ENCODE data around the gene PCDH9.
"Not testable (repeated sequence)": the region's sequence is repeated elsewhere in the genome, so short reads cannot be mapped to it uniquely, and the experiment has no call there.

PCDH9 gene

DNA sequence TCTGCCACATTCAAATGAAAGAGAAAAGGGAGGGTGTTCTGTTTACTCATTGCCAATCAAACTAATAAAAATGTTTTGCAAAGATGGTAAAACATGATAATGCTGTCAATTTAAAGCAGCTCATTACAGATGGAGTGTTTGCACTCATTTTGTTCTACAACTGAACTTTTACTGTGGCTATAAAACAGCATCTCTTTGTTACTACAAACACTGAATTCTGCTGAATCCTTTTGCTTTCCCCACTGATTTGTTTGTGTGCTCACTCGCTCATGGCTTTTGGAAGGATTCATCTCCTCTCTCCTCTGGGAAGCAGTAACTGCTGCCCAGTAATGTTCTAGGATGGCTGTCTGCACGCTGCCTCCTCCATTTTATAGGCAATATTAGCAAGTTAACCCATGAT lies 434.5 kb downstream of the PCDH9 start:
- Histone ChIP-seq H3K9me3 (ENCODE audit: control insufficient read depth in 2 of 2, low read length in 2 of 2) (no peaks in the 10 kb centered on the region), H3K4me3 (ENCODE audit: low read length in 2 of 2) (no peak overlapping the region), H3K36me3 (ENCODE audit: control insufficient read depth in 2 of 2, insufficient read depth in 2 of 2, low read length in 2 of 2) (no peaks in the 10 kb centered on the region), H3K27ac (ENCODE audit: low read length) (no peak overlapping the region), H3K9ac (ENCODE audit: low read length in 2 of 2) (no peak overlapping the region), H3K27me3 (ENCODE audit: control insufficient read depth in 1 of 2, insufficient read depth in 2 of 2, low read length in 2 of 2) (no peaks in the 10 kb centered on the region), H3K4me1 (ENCODE audit: control insufficient read depth, insufficient read depth, low read length) (no peaks in the 10 kb centered on the region)

DNA sequence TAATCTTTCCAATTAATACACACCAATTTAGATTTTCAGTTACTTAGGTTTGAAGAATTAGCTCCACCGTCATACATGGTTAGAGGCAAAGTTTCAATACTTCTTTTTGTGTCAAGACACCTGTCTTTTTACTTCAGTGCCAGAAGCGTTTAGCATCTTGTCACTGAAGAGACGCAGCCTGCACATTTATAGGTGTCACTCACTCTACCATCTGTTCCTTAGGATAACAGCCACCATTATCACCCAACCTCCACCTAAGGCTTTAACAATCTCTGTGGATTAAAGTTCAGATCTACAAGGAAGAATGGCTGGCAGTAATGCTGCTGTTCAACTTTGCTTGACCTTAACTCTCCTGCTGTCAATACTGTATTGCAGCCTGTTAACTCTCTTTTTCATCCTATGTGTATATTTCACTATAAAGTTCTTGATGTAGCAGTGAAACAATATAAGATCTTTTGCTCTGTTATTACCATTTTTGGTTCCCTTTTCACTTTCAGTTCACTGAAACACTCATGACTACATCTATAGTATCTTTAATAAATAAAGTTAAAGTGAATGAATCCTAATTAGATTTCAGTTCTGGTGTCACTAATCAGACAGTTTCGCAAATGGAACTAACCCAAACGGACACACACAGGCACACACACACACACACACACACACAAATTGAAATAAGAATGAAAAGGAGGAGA lies 435.6 kb downstream of the PCDH9 start:
- no peaks in the 10 kb centered on the region for H3K4me1 ChIP-seq (ENCODE audit: control insufficient read depth, insufficient read depth, low read length)
- H3K27ac ChIP-seq (ENCODE audit: low read length), result no peak overlapping the region
- no peaks in the 10 kb centered on the region for H3K9me3 ChIP-seq (ENCODE audit: control insufficient read depth in 2 of 2, low read length in 2 of 2)
- no peaks in the 10 kb centered on the region for H3K27me3 ChIP-seq (ENCODE audit: control insufficient read depth in 1 of 2, insufficient read depth in 2 of 2, low read length in 2 of 2)
- H3K36me3 ChIP-seq (ENCODE audit: control insufficient read depth in 2 of 2, insufficient read depth in 2 of 2, low read length in 2 of 2), result no peaks in the 10 kb centered on the region
- no peak overlapping the region for H3K9ac ChIP-seq (ENCODE audit: low read length in 2 of 2)
- no peak overlapping the region for H3K4me3 ChIP-seq (ENCODE audit: low read length in 2 of 2)

DNA sequence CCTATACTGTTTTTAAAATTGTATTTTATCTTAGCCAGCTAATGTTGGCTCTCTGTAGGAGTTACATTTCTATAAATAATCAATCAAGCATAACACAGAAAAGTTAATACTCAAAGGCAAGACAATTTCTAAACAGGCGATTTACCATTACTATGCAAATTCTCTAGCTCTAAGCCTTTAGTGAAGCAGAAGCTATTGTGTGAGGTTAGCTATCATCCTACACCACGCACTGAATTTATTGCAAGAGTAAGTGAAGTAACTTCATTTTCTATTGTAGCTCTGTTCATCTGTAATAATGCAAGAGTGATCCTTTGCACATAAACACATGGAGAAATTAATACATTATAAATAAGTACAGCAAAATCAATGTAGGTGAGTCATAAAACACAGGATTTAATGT lies 439.3 kb downstream of the PCDH9 start:
- Histone ChIP-seq H3K27me3 (ENCODE audit: control insufficient read depth in 1 of 2, insufficient read depth in 2 of 2, low read length in 2 of 2) (no peaks in the 10 kb centered on the region), H3K9ac (ENCODE audit: low read length in 2 of 2) (no peak overlapping the region), H3K4me1 (ENCODE audit: control insufficient read depth, insufficient read depth, low read length) (no peaks in the 10 kb centered on the region), H3K36me3 (ENCODE audit: control insufficient read depth in 2 of 2, insufficient read depth in 2 of 2, low read length in 2 of 2) (no peaks in the 10 kb centered on the region), H3K4me3 (ENCODE audit: low read length in 2 of 2) (no peak overlapping the region), H3K27ac (ENCODE audit: low read length) (no peak overlapping the region), H3K9me3 (ENCODE audit: control insufficient read depth in 2 of 2, low read length in 2 of 2) (no peaks in the 10 kb centered on the region)

- Histone ChIP-seq H3K4me1 (ENCODE audit: control insufficient read depth, insufficient read depth, low read length) (no peaks in the 10 kb centered on the region), H3K4me3 (ENCODE audit: low read length in 2 of 2) (no peak overlapping the region), H3K9ac (ENCODE audit: low read length in 2 of 2) (no peak overlapping the region)
These were observed 448.9 kb downstream of the PCDH9 start for GRCh38 chr13:66781241-66781640.

GRCh38 chr13:66780814-66781213 lies 449.3 kb downstream of the PCDH9 start:
- Histone ChIP-seq H3K27me3 (ENCODE audit: control insufficient read depth in 1 of 2, insufficient read depth in 2 of 2, low read length in 2 of 2) (no peaks in the 10 kb centered on the region), H3K36me3 (ENCODE audit: control insufficient read depth in 2 of 2, insufficient read depth in 2 of 2, low read length in 2 of 2) (no peaks in the 10 kb centered on the region), H3K27ac (ENCODE audit: low read length) (no peak overlapping the region), H3K4me1 (ENCODE audit: control insufficient read depth, insufficient read depth, low read length) (no peaks in the 10 kb centered on the region), H3K4me3 (ENCODE audit: low read length in 2 of 2) (no peak overlapping the region), H3K9me3 (ENCODE audit: control insufficient read depth in 2 of 2, low read length in 2 of 2) (no peaks in the 10 kb centered on the region), H3K9ac (ENCODE audit: low read length in 2 of 2) (no peak overlapping the region)

More at GRCh38 chr13:66781241-66781640, 448.9 kb downstream of the PCDH9 start:
- Histone ChIP-seq H3K36me3 (ENCODE audit: control insufficient read depth in 2 of 2, insufficient read depth in 2 of 2, low read length in 2 of 2) (no peaks in the 10 kb centered on the region), H3K9me3 (ENCODE audit: control insufficient read depth in 2 of 2, low read length in 2 of 2) (no peaks in the 10 kb centered on the region), H3K27me3 (ENCODE audit: control insufficient read depth in 1 of 2, insufficient read depth in 2 of 2, low read length in 2 of 2) (no peaks in the 10 kb centered on the region), H3K27ac (ENCODE audit: low read length) (no peak overlapping the region)

DNA sequence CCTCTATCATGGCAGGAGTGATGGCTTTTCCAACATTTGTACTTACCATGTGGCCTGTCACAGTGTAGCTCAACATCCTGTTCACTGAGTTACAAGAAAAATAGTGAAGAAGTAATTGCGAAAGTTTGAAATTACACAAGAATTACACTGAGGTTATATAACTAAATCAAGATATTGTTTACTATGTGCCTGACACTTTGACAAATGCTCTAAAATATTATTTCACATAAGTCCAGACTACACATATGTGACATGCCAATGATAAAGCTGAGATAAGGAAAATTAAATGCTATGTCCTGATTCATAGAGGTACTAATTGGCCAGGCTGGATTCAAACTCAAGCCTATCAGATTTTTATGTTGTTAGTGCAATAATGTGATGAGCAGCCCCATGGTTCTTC lies 451.7 kb downstream of the PCDH9 start:
- Histone ChIP-seq H3K9me3 (ENCODE audit: control insufficient read depth in 2 of 2, low read length in 2 of 2) (no peaks in the 10 kb centered on the region), H3K4me3 (ENCODE audit: low read length in 2 of 2) (no peak overlapping the region), H3K27ac (ENCODE audit: low read length) (no peak overlapping the region), H3K9ac (ENCODE audit: low read length in 2 of 2) (no peak overlapping the region), H3K4me1 (ENCODE audit: control insufficient read depth, insufficient read depth, low read length) (no peaks in the 10 kb centered on the region), H3K27me3 (ENCODE audit: control insufficient read depth in 1 of 2, insufficient read depth in 2 of 2, low read length in 2 of 2) (no peaks in the 10 kb centered on the region), H3K36me3 (ENCODE audit: control insufficient read depth in 2 of 2, insufficient read depth in 2 of 2, low read length in 2 of 2) (no peaks in the 10 kb centered on the region)

GRCh38 chr13:66775196-66775595 lies 454.9 kb downstream of the PCDH9 start:
- Histone ChIP-seq H3K9me3 (ENCODE audit: control insufficient read depth in 2 of 2, low read length in 2 of 2) (no peaks in the 10 kb centered on the region), H3K4me1 (ENCODE audit: control insufficient read depth, insufficient read depth, low read length) (no peaks in the 10 kb centered on the region), H3K27ac (ENCODE audit: low read length) (no peak overlapping the region), H3K27me3 (ENCODE audit: control insufficient read depth in 1 of 2, insufficient read depth in 2 of 2, low read length in 2 of 2) (no peaks in the 10 kb centered on the region), H3K36me3 (ENCODE audit: control insufficient read depth in 2 of 2, insufficient read depth in 2 of 2, low read length in 2 of 2) (no peaks in the 10 kb centered on the region), H3K4me3 (ENCODE audit: low read length in 2 of 2) (no peak overlapping the region), H3K9ac (ENCODE audit: low read length in 2 of 2) (no peak overlapping the region)

DNA sequence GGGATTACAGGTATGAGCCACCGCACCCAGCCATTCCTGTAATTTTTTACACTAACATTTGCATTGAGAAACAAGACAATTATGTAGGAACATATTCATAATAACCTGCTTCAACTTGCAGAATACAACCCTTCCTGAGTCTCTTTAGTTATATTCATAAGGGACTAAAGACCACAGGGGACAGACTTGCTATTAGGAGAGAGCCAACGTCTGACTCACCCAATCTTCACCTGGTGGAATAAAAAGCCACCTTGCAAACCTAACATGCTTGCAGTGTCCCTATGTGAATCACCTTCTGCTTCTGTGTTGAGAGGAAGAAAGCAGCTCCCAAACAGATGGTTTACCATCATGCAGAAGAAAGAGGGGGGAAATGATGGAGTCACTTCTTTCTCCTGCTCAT lies 456.1 kb downstream of the PCDH9 start:
- Histone ChIP-seq H3K4me3 (ENCODE audit: low read length in 2 of 2) (no peak overlapping the region), H3K9me3 (ENCODE audit: control insufficient read depth in 2 of 2, low read length in 2 of 2) (no peaks in the 10 kb centered on the region), H3K9ac (ENCODE audit: low read length in 2 of 2) (no peak overlapping the region), H3K27ac (ENCODE audit: low read length) (no peak overlapping the region), H3K36me3 (ENCODE audit: control insufficient read depth in 2 of 2, insufficient read depth in 2 of 2, low read length in 2 of 2) (no peaks in the 10 kb centered on the region), H3K4me1 (ENCODE audit: control insufficient read depth, insufficient read depth, low read length) (no peaks in the 10 kb centered on the region), H3K27me3 (ENCODE audit: control insufficient read depth in 1 of 2, insufficient read depth in 2 of 2, low read length in 2 of 2) (no peaks in the 10 kb centered on the region)

GRCh38 chr13:66765559-66765958 lies 464.6 kb downstream of the PCDH9 start:
- Histone ChIP-seq H3K4me3 (ENCODE audit: low read length in 2 of 2) (no peak overlapping the region), H3K4me1 (ENCODE audit: control insufficient read depth, insufficient read depth, low read length) (no peaks in the 10 kb centered on the region), H3K27ac (ENCODE audit: low read length) (no peak overlapping the region), H3K27me3 (ENCODE audit: control insufficient read depth in 1 of 2, insufficient read depth in 2 of 2, low read length in 2 of 2) (no peaks in the 10 kb centered on the region), H3K9ac (ENCODE audit: low read length in 2 of 2) (no peak overlapping the region), H3K36me3 (ENCODE audit: control insufficient read depth in 2 of 2, insufficient read depth in 2 of 2, low read length in 2 of 2) (no peaks in the 10 kb centered on the region), H3K9me3 (ENCODE audit: control insufficient read depth in 2 of 2, low read length in 2 of 2) (peaks cover 0 to 8% of the 10 kb centered on the region in 2 donors)

DNA sequence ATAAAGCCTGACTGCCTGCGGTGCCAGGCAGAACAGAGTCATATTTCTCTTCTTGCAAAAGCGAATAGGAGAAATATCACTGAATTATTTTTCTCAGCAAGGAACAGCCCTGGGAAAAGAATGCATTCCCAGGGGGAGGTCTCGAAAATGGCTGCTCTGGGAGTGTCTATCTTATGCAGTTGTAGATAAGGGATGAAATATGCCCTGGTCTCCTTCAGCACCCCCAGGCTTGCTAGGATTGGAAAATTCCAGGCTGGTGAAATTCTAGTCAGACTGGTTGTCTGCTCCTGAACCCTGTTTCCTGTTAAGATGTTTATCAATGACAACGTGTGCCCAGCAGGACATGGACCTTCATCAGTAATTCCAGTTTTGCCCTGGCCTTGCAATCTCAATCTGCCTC lies 469.5 kb downstream of the PCDH9 start:
- H3K27ac ChIP-seq (ENCODE audit: low read length), result not testable (repeated sequence)

DNA sequence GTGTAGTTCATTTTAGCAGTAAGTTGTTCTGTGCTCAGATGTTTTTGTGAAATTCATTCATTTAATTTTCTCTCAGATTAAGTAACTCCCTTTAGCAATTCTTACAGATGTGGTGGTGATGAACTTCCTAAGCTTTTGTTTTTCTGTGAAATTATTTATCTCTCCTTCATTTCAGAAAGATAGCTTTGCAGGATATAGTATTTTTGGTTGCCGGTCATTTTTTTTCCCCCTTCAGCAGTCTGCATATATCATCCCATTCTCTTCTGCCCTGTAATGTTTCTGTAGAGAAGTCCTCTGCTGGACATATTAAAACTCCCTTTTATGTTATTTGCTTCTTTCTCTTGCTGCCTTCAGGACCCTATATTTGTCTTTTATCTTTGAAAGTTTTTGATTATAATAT lies 470.2 kb downstream of the PCDH9 start:
- Histone ChIP-seq H3K36me3 (ENCODE audit: control insufficient read depth in 2 of 2, insufficient read depth in 2 of 2, low read length in 2 of 2) (no peaks in the 10 kb centered on the region), H3K27me3 (ENCODE audit: control insufficient read depth in 1 of 2, insufficient read depth in 2 of 2, low read length in 2 of 2) (no peaks in the 10 kb centered on the region), H3K4me1 (ENCODE audit: control insufficient read depth, insufficient read depth, low read length) (no peaks in the 10 kb centered on the region), H3K9ac (ENCODE audit: low read length in 2 of 2) (no peak overlapping the region), H3K4me3 (ENCODE audit: low read length in 2 of 2) (no peak overlapping the region), H3K9me3 (ENCODE audit: control insufficient read depth in 2 of 2, low read length in 2 of 2) (peaks cover 0 to 15% of the 10 kb centered on the region in 2 donors), H3K27ac (ENCODE audit: low read length) (no peak overlapping the region)

More for the DNA sequence above, 469.5 kb downstream of the PCDH9 start:
- not testable (repeated sequence) for H3K4me3 ChIP-seq (ENCODE audit: low read length in 2 of 2); H3K4me1 ChIP-seq (ENCODE audit: control insufficient read depth, insufficient read depth, low read length); H3K27me3 ChIP-seq (ENCODE audit: control insufficient read depth in 1 of 2, insufficient read depth in 2 of 2, low read length in 2 of 2); H3K36me3 ChIP-seq (ENCODE audit: control insufficient read depth in 2 of 2, insufficient read depth in 2 of 2, low read length in 2 of 2); H3K9ac ChIP-seq (ENCODE audit: low read length in 2 of 2)
- H3K9me3 ChIP-seq (ENCODE audit: control insufficient read depth in 2 of 2, low read length in 2 of 2), result peaks cover 0 to 15% of the 10 kb centered on the region in 2 donors
